ENCODE results near the gene HIRA. TPM values are rescaled to one million over a fixed set of nuclear protein-coding genes. Genes with fewer than 3 reads are reported as not detected.

The HIRA gene

Small RNA genes within 50 kb of the gene (small RNA-seq; reads per million reads assigned to genes)
- gene RN7SL168P (ENCODE audit: insufficient read depth): not detected

Data from neuronal stem cell (in vitro differentiated cells).